ENCODE results near the gene ERCC4. TPM values are rescaled to one million over a fixed set of nuclear protein-coding genes. Genes with fewer than 3 reads are reported as not detected.
A peak's percentile ranks its signal among the peaks of the same experiment; 100 is the strongest.

ERCC4 gene
- polyA plus RNA-seq, 12 donors: 8.1 to 17.8 (median 11.2) TPM; not detected in 1

DNA sequence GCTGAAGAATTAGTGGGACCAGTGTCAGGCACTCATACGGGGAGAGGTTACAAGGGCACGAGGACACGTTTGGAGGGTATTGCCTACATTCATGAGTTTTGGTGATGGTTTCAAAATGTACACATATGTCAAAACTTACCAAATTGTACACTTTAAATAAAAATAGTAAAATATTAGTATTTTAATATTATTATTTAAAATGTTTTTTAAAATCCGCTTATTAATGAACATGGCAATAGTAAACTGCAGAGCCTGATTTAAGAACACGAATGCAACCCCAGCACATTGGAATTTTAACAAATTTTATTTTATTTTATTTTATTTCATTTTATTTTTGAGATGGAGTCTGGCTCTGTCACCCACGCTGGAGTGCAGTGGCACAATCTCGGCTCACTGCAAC, 10.9 kb upstream of the ERCC4 start:
- no peak for DNase-seq

DNA sequence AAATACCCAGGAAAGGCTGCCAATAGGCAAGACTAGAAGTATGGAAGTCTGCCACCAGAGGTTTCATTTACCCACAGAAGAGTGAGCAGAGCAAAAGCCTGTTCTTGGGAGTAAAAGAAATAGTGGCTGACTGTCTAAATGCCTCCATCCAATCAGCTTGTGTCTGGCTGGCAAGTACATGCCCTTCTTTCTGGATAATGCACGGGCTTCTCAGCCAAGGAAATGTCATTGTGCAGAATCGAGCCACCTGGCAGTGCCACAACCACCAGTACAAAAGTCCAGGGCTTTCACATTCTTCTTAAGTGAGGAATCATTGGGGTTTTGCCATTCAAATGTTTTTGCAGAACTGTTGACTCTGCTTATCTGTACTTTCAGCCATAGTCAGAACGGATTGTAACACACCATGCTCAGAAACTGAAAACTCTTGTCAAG, 10.1 kb upstream of the ERCC4 start:
- DNase-seq: peak; percentile 45

DNA sequence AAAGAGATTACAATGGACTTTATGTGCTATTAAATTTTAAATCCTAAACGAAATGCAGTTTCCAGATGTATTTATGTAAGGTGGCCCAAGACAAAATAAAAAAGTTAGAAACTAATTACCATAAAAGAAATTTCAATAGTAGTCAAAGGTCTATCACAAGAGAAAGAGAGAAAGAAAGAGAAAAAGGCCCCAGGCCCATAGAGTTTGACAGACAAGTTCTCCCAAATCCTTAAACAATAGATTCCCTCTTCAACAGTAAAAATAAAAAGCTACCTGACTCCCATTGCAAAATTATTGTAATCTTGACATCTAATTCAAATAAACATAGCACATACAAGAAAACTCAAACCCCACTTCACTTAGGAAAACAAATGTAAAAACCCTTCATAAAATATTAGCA, 8.6 kb upstream of the ERCC4 start:
- no peak for DNase-seq

DNA sequence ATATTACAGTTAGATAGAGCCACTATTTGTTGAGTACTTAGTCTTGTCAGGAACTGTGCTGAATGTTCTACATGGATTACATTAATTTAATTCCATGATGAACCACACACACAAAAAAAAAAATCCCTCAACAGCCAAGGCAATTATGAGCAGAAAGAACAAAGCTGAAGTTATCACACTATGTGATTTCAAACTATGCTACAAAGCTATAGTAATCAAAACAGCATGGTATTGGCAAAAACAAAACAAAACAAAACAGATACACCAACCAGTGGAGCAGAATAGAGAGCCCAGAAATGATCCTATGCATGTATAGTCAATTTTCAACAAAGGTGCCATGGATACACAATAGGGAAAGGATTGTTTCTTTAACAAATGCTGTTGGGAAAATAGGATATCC, 8.1 kb upstream of the ERCC4 start:
- DNase-seq: no peak

DNA sequence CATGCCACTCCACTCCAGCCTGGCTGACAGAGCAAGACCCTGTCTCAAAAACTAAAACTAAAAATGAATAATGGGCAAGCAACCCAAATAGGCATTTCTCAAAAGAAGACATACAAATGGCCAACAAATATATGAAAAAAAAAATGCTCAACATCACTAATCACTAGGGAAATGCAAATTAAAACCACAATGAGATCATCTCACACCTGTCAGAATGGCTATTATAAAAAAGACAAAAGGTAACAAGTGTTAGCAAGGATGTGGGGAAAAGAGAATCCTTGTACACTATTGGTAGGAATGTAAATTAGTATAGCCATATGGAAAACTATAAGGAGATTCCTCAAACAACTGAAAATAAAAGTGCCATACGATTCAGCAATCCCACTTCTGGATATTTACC, 7.1 kb upstream of the ERCC4 start:
- DNase-seq: no peak

DNA sequence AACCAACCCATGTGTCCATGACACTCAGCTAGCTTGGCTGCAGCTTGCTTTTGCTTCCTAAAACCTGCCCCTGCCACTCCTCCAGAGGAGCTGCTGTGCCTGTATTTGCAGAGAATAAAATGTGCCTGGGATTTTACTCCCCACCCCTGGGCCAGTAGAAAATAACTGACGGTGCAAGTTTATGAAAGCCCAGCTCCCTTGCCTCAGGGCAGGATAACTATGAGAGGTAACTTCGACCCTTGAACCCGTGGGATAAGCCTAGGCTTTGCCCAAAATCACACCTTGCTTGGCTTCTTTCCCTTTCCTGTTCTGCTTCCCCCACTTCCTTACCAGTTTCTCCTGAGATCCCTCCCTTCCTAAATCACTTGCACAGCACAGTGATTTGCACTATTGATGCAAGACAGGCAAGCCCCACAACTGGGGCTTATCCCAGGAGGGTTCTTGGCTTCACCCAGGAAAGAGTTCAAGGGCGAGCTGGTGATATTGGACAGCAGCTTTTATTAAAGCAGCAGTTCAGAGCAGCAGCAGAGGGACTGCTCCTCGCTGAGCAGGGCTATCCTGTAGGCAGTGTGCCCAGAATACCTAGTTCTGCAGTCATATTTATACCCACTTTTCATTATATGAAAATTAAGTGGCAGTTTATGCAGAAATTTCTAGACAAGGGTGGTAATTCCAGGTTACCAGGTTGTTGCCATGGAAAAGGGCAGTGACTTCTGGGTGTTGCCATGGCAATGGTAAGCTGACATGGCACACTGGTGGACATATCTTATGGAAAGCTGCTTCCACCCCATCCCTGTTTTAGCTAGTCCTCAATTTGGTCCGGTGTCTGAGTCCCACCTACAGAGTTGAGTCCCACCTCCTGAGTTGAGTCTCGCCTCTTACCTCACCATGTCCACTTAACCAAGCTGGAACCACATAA, 6.3 kb upstream of the ERCC4 start:
- no peak for DNase-seq

DNA sequence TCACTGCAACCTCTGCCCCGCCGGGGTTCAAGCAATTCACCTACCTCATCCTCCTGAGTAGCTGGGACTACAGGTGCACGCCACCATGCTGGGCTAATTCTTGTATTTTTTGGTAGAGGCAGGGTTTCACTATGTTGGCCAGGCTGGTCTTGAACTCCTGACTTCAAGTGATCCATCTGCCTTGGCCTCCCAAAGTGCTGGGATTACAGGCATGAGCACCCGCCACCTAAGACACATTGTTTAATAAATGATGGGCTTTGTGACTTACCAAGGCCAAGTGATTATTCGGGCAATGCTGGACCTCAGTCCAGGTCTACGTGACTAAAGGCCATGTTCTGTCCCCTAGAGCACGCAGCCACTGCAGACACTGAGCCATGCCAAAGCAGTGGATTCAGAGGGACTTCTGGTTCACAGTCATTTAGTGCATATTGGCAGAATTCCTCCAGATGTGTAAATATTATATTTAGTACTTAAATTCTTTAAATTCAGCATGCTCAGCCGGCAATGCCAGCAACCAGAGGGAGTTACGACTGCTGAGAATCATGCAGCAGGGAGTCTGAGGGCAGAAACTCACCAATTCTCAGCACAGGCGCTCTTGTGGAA, 4.8 kb upstream of the ERCC4 start:
- no peak for DNase-seq

DNA sequence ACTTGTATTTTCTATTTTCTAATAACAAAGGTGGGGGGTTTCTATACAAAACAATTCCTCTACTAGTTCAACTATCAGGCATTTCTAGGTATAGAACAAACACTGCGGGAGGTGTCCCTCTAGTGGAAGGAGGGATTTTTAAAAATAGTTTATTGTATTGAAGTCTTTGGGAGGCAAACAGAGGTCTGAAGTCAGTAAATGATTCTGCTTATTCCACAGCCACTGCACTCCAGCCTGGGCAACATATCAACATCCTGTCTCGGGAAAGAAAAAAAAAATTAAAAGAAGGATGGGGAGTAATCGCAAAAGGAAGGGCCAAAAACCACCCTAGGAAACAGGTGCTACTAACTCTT, 648 bp upstream of the ERCC4 start:
- no peak for DNase-seq

DNA sequence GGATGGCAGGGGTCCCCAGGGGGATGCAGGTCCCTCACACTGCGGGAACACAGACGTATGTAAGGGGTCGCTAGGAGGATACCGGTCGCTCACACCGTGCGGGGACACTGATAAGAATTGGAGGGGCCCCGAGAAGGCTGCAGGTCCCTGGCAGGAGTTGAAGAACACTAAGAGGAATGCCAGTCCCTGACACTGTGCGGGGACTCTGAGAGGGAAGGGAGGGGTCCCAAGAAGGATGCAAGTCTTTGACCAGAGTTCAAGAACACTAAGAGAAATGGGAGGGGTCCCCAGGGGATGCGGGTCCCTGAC, 510 bp downstream of the ERCC4 start:
- DNase-seq: no peak

DNA sequence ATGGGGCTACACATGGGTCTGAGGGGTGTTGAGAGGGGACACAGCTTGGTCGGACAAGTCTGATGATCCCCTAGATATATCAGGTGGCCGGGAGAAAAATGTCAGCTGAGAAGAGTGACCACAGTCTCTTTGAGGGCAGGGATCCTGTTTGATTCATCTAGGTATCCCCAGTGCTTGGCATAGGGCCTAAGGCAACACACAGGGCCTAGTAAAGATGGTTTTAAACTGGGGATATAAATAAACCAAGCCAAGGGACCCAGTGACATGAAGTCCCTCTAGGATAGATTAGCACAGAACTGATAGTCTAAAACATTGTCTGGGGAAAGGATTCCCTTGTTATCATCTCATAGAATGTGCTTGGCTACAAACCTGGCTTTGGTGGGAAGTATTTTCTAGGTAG, 1.4 kb downstream of the ERCC4 start:
- DNase-seq: no peak

DNA sequence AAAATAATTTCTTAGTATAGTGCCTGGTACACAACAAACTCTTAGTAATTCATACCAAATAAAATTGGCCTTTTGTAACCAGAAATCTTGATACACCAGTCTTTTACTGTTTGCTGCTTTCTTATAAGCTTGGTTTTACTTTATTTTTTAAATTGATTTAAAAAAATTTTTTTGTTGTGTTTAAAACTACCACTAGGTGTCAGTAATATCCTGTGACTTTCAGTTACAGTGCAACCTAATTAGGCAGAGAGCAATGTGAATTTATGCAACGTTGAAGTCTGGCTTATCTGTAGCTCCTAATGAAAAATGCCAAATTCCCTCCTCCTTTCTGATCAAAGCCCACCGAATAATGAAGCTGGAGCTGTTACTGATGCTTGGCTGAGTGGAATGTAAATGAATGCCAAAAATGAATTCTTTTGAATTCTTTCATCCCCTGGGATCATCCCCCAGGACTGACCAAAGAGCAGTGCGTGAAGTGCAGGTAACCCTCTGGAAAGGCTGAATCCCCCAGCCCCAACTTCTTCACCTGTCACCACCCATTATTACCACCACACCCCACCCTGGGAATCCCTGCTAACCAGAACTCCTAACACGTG, 3.8 kb downstream of the ERCC4 start:
- peak; percentile 48 for DNase-seq

DNA sequence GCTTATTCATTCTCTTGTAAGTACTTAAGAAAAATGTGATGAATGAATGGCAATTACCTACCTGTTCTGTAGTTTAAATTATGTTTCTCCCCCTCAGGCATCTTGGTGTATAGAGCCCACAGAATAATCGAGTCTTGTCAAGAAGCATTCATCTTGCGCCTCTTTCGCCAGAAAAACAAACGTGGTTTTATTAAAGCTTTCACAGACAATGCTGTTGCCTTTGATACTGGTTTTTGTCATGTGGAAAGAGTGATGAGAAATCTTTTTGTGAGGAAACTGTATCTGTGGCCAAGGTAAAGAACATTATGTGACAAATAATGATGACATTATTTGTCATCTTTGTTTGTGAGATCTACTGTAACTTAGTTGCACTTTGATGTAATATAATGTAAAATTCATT, 6.5 kb downstream of the ERCC4 start:
- no peak for DNase-seq

DNA sequence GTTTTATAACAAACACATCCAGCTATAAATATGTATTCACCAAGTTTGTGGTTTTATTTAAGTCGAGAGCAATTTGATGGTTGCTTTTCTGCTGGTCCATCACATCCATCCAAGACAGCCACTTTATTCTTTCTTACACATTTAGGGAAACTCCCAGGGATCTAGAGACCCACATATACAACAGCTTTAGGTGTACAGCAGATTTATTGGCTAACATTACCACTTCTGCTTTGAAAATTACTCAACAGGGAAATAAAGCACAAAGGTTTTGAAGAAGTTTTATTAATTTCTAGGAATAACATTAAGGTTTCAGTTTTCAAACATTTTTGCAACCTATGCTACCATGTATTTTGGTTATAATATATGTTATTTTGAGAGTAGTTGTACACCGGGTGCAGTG, 6.9 kb downstream of the ERCC4 start:
- DNase-seq: no peak

DNA sequence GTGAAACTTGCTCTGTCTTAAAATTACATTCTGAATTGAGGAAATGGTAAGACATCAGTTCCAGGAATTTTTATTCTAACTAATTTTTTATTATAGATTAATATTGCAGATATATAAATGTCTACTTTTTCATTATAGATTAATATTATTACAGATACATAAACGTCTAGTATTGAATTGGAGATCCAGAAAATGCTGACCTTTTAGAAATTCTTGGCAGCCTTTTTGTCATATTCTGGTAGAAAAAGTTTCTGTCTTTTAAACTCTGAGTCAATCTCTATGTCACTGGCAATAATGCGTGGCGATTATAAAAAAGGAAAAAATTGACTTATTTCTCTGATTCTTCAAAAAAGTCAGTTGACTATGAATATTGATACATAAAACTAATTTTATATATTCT, 8.7 kb downstream of the ERCC4 start:
- no peak for DNase-seq

DNA sequence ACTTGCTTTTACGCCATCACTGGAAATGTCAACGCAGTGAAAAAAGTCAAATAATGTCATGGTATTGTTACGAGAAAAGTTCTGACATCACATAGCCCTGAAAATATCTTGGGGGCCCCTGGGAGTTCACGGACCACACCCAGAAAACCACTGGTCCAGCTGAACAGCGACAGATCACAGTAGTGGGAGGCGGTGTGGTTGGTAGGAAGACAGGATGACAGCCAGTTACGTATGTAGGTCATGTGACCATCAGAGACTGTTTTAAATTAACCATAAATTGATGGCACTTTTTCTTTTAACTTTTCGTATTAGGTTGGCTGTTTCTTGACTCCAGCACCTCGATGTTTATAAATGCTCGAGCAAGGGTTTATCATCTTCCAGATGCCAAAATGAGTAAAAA, 11.9 kb downstream of the ERCC4 start:
- DNase-seq: no peak

DNA sequence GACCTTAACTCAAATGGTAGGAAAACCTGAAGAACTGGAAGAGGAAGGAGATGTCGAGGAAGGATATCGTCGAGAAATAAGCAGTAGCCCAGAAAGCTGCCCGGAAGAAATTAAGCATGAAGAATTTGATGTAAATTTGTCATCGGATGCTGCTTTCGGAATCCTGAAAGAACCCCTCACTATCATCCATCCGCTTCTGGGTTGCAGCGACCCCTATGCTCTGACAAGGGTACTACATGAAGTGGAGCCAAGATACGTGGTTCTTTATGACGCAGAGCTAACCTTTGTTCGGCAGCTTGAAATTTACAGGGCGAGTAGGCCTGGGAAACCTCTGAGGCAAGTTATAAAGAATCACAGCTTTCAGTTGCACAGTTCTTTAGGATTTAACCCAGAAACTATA, 15.5 kb downstream of the ERCC4 start:
- no peak for DNase-seq

DNA sequence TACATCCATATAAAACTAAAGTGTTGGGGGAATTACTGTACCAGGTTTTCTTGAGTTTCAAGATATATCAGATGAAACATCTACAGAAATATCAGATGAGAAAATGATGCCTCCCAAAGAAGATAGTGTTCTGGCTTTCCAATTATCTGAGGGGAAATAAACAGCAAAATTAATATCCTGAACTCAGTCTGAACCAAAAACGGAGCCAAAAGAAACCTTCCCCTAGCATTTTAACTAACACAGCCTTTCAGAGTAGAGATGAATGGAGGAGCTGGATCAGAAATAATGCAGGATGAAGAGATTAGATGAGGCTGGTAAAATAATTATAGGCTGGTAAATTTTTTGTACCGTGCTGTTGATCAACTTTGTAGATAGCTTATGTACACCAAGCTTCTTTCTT, 16.2 kb downstream of the ERCC4 start:
- no peak for DNase-seq

DNA sequence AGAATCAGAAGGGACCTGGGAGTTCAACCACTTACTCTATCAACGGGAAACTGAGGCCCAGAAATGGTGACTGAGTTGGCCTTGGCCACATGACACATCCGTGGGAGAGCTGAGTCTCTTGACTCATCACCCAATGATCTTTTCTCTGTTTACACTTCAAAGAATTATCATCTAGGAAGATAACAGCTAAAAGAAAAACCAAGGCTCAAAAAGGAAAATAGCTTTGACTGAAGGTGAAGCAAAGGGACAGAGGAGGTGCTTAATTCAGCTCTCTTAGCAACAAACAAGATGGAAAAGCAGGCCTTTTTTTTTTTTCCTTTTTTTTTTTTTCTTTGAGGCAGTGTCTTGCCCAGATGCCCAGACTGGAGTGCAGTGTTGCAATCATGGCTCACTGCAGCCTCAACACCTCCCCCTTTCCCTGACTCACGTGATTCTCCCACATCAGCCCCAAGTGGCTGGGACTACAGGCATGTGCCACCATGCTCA, 16.7 kb downstream of the ERCC4 start:
- no peak for DNase-seq

DNA sequence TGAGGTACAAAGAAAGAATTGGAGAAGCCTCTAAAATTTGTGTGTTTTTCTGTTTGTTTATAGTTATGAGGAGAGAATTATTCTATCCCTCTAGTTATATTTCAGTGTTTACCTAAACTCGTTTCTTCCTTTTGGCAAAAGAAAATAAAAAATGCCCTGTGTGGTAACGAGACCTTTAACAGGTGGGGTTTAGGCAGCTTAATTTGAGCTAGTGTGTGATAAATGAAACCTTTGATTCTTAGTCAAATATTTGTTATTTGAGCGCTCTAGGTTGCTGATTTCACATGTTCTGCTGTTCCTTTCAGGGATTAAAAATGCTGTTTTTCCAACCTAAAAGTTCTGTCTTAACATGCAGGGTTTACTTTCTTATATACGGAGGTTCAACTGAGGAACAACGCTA, 17.5 kb downstream of the ERCC4 start:
- DNase-seq: no peak

DNA sequence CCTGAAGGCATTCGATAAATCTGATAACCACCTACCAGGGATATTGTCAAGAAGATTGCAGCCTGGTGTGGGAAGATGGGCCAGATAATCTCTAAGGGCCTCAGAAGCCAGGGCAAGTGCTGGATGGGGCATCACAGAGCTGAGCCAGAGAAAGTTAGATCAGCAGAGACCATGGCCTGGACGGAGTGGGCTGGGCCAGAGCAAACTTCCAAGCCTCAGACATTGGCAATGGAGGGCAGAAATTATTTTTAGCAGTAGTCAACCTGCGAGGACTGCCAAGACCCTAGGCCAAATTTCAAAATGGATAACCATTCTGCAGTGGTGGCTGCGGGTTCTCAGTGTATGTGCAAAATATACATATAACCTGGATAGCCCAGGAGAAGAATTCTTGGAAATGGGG, 18.5 kb downstream of the ERCC4 start:
- DNase-seq: no peak

DNA sequence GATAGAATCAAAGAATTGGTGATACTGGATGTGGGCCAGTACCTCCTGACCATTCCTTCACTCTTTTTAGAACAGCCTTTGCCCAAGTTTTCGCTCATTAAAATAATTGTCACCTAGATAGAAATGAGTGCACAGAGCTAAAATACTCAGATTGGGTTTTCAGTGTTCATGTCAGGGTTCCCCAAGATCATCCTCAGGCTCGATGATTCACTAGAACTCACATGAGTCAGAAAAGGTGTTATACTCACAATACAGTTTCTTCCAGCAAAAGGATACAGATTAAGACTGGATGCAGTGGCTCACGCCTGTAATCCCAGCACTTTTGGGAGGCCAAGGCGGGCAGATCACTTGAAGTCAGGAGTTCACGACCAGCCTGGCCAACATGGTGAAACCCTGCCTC, 19.9 kb downstream of the ERCC4 start:
- DNase-seq: no peak

DNA sequence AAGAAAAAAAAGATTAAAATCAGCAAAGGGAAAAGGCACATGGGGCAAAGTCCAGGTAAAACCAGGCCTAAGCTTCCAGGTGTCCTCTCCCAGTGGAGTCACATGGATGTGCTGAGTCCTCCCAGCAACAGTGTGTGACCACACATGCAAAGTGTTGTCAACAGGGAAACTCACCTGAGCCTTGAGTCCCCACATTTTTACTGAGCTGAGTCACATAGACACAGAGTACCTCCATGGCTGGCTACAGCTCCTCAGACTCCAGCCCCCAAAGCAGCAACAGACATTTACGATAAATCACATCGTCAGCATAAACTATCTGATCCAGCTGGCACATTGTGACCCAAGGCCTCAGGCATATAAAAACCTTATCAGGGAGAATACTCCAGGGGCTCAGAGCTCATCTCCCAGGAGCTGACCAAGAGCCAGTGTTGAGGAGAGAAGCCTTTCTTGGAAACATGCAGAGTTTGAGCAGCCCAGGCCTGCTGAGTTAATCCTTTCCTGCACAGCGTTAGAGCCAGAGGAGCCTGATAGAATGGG, 20.5 kb downstream of the ERCC4 start:
- no peak for DNase-seq

DNA sequence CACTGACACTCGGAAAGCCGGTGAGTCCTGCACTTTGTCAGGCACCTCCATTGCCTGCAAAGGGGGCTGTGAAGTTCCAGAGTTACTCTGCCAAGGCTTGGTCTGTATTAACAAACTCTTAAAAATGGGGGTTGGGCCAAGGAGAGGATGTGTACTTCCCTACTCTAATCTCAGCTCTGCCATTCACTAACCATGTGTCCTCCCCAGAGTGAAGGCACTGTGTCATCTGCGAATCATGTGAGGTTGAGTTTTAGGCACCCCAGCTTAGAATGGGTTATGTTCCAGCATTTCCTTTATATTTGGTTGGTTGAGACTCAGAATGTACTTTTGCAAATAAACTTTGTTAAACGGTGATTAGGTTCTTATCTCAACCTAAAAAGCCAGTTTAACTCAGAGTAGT, 24.9 kb downstream of the ERCC4 start:
- no peak for DNase-seq
